Measurements from ENCODE around the gene TERB1. TPM values are rescaled to one million over a fixed set of nuclear protein-coding genes. Genes with fewer than 3 reads are reported as not detected.

TERB1 gene
- total RNA-seq, 2 experiments from 2014 or later = 0.47 TPM; not detected in 1

DNA sequence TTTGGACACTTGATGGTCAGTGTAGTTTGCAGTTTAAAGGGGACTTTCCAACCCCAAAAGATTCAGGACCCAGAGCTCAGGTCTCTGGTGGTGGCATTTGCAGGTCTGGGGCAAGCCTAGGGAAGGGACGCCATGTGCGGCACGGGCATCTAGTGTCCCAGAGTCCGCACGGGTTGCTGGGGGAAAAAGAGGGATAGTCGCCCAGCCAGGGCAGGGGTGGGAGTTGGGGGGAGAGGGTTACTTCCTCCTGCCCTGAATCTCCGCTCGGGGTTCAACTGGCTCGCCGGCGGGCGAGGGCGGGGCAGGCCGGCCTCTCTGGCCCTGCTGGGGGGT lies 42.6 kb upstream of the TERB1 start:
- Mint-ChIP-seq H3K27ac (no peak overlapping the region), H3K27me3 (peaks cover 55% of the 10 kb centered on the region), H3K4me3 (no peak overlapping the region), H3K4me1 (peaks cover 20% of the 10 kb centered on the region), H3K9me3 (ENCODE audit: low read depth) (no peaks in the 10 kb centered on the region), H3K36me3 (no peaks in the 10 kb centered on the region)
- no peak for ATAC-seq
- CTCF ChIA-PET = interaction anchor here (2.5 to 5.4 kb wide), 2 partner anchors 14 to 24 kb away, joined by 12 to 47 read pairs; partner anchors contain the start of gene NAE1
- DNase-seq = no peak

GRCh38 chr16:66843191-66843590 lies 41.8 kb upstream of the TERB1 start:
- CTCF ChIA-PET = interaction anchor here (2.5 to 5.4 kb wide), 2 partner anchors 13 to 25 kb away, joined by 12 to 47 read pairs; partner anchors contain the start of gene NAE1

GRCh38 chr16:66842765-66843164 lies 41.4 kb upstream of the TERB1 start:
- ATAC-seq = no peak

More at GRCh38 chr16:66843191-66843590, 41.8 kb upstream of the TERB1 start:
- ATAC-seq (no peak), DNase-seq (peak; percentile 31)
- Mint-ChIP-seq H3K27ac (no peak overlapping the region), H3K4me1 (peaks cover 16% of the 10 kb centered on the region), H3K27me3 (peaks cover 63% of the 10 kb centered on the region), H3K9me3 (ENCODE audit: low read depth) (no peaks in the 10 kb centered on the region), H3K36me3 (no peaks in the 10 kb centered on the region), H3K4me3 (no peak overlapping the region)

DNA sequence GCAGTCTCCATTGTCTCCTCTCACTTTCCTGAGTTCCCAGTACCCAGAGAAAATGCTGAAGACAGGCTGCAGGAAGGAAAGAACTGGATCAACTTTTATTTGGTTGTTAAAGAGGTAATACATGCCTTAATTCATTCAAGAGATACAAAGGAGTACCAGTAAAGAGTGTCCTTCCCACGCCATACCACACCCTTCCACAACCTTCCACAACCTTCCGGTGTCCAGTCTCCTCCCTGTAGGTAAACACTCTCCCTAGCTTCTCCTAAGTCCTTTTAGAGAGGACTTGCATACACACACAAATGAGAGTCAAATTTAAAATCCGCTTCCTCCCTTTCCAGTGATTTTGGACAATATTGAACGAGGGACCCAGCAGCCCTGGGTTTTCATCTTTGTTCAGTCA lies 40.0 kb upstream of the TERB1 start:
- no peak for ATAC-seq
- H3K27ac Mint-ChIP-seq = no peak overlapping the region
- H3K4me1 Mint-ChIP-seq = peaks cover 9% of the 10 kb centered on the region
- H3K4me3 Mint-ChIP-seq = no peak overlapping the region
- peak; percentile 30 for DNase-seq
- H3K36me3 Mint-ChIP-seq = no peaks in the 10 kb centered on the region
- CTCF ChIA-PET = interaction anchor here (1.1 to 5.4 kb wide), 3 partner anchors 11 to 88 kb away, joined by 3 to 47 read pairs (median 4); partner anchors contain the start of gene NAE1
- H3K27me3 Mint-ChIP-seq = peaks cover 71% of the 10 kb centered on the region
- H3K9me3 Mint-ChIP-seq (ENCODE audit: low read depth) = no peaks in the 10 kb centered on the region

More at GRCh38 chr16:66842765-66843164, 41.4 kb upstream of the TERB1 start:
- no peak overlapping the region for H3K27ac Mint-ChIP-seq
- H3K4me1 Mint-ChIP-seq = peaks cover 13% of the 10 kb centered on the region
- no peaks in the 10 kb centered on the region for H3K36me3 Mint-ChIP-seq
- H3K27me3 Mint-ChIP-seq = peaks cover 65% of the 10 kb centered on the region
- H3K9me3 Mint-ChIP-seq (ENCODE audit: low read depth) = no peaks in the 10 kb centered on the region
- H3K4me3 Mint-ChIP-seq = no peak overlapping the region
- CTCF ChIA-PET = interaction anchor here (1.1 to 5.4 kb wide), 3 partner anchors 12 to 30 kb away, joined by 3 to 47 read pairs (median 12); partner anchors contain the start of gene NAE1
- peak; percentile 34 for DNase-seq

DNA sequence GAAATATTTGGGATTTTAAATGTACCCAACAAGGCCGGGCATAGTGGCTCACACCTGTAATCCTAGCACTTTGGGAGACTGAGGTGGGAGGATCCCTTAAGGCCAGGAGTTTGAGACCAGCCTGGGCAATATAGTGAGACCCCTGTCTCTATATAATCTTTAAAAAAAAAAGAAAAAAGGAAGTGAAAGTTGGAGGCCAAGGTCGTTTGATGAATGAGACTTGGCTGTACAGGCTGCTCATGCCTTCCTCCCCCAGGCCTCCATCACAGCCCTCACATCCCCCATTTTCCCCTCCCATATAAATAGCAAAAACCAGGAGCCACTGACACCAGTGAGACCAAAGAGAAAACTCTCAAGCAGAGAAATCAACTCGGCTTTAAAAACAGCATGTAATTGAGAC lies 39.5 kb upstream of the TERB1 start:
- H3K9me3 Mint-ChIP-seq (ENCODE audit: low read depth) = no peaks in the 10 kb centered on the region
- CTCF ChIA-PET = interaction anchor here (5.4 kb wide), 1 partner anchor 11 kb away, joined by 47 read pairs; the partner anchor contains the start of gene NAE1
- H3K4me1 Mint-ChIP-seq = peaks cover 9% of the 10 kb centered on the region
- DNase-seq = no peak
- no peak overlapping the region for H3K27ac Mint-ChIP-seq
- ATAC-seq = no peak
- H3K27me3 Mint-ChIP-seq = peaks cover 66% of the 10 kb centered on the region
- no peaks in the 10 kb centered on the region for H3K36me3 Mint-ChIP-seq
- no peak overlapping the region for H3K4me3 Mint-ChIP-seq

GRCh38 chr16:66834746-66835145 lies 33.4 kb upstream of the TERB1 start:
- Mint-ChIP-seq H3K36me3 (no peaks in the 10 kb centered on the region), H3K4me1 (peaks cover 11% of the 10 kb centered on the region), H3K27me3 (peaks cover 26% of the 10 kb centered on the region), H3K4me3 (no peak overlapping the region), H3K9me3 (ENCODE audit: low read depth) (no peaks in the 10 kb centered on the region), H3K27ac (no peak overlapping the region)
- CTCF ChIA-PET = interaction anchor here (0.6 to 8.7 kb wide), 4 partner anchors 9 to 45 kb away, joined by 3 to 160 read pairs (median 4); partner anchors contain the start of gene PDP2
- ATAC-seq (no peak), DNase-seq (peak; percentile 19)

DNA sequence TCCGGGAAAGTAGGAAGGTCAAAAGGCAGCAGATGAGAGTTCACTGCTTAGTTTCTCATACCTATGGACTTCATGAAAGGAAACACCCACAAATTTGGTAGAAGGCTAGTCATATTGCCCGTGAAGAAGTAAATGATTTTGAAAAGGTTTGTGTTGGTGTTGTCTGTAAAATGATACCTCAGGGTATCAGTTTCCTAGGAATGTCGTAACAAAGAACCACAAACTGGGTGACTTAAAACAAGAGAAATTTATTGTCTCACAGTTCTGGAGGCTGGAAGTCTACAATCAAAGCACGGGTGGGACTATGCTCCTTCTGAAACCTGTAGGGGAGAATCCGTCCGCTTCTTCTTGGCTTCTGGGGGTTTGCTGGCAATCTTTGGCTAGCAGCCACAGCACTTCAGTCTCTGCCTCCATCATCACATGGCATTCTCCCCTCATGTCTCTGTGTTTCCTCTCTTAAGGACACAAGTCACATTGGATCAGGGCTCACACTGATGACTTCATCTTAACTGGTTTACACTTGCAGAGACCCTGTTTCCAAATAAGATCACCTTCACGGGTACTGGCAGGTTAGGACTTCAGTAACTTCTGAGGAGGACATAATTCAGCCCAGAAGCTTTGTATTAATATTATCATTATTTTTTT lies 31.4 kb upstream of the TERB1 start:
- Mint-ChIP-seq H3K9me3 (ENCODE audit: low read depth) (no peaks in the 10 kb centered on the region), H3K36me3 (peaks cover 4% of the 10 kb centered on the region), H3K4me3 (no peak overlapping the region), H3K27me3 (peaks cover 8% of the 10 kb centered on the region), H3K4me1 (peaks cover 29% of the 10 kb centered on the region), H3K27ac (no peak overlapping the region)
- no peak for DNase-seq
- no peak for ATAC-seq
- CTCF ChIA-PET = interaction anchor here (4.4 to 8.7 kb wide), 3 partner anchors 11 to 41 kb away, joined by 47 to 160 read pairs (median 63); partner anchors contain the start of gene CA7

- peaks cover 33% of the 10 kb centered on the region for H3K4me1 Mint-ChIP-seq
Observed at GRCh38 chr16:66832190-66832589, 30.8 kb upstream of the TERB1 start.

GRCh38 chr16:66830422-66831404 lies 29.3 kb upstream of the TERB1 start, which contains the start of gene NAE1:
Gene NAE1 (minus strand): TSS chr16:66830976. CDS start chr16:66830899, 77 bp downstream.
- ATAC-seq = peak; percentile 96
- H3K36me3 Mint-ChIP-seq = peaks cover 15% of the 10 kb centered on the region
- H3K4me1 Mint-ChIP-seq = peaks cover 40% of the 10 kb centered on the region
- no peaks in the 10 kb centered on the region for H3K27me3 Mint-ChIP-seq
- DNase-seq = peak; percentile 90
- H3K27ac Mint-ChIP-seq = peak within 1 kb of the TSS; percentile 71
- peak within 1 kb of the TSS; percentile 71 for H3K4me3 Mint-ChIP-seq
- CTCF ChIA-PET = interaction anchor here (0.6 to 8.7 kb wide), 52 partner anchors 8 to 616 kb away, joined by 3 to 160 read pairs (median 6); partner anchors contain the start of genes CA7, CMTM3, DYNC1LI2 and PDP2
- H3K9me3 Mint-ChIP-seq (ENCODE audit: low read depth) = no peaks in the 10 kb centered on the region

More at GRCh38 chr16:66832190-66832589, 30.8 kb upstream of the TERB1 start:
- Mint-ChIP-seq H3K4me3 (no peak overlapping the region), H3K27ac (no peak overlapping the region), H3K36me3 (peaks cover 8% of the 10 kb centered on the region), H3K27me3 (peaks cover 4% of the 10 kb centered on the region), H3K9me3 (ENCODE audit: low read depth) (no peaks in the 10 kb centered on the region)
- CTCF ChIA-PET = interaction anchor here (2.1 to 8.7 kb wide), 11 partner anchors 11 to 426 kb away, joined by 8 to 160 read pairs (median 23); partner anchors contain the start of genes CA7, DYNC1LI2 and PDP2
- DNase-seq (no peak), ATAC-seq (no peak)

GRCh38 chr16:66824006-66824405 lies 22.6 kb upstream of the TERB1 start:
- Mint-ChIP-seq H3K27me3 (no peaks in the 10 kb centered on the region), H3K4me1 (peaks cover 26% of the 10 kb centered on the region), H3K4me3 (no peak overlapping the region), H3K27ac (no peak overlapping the region), H3K9me3 (ENCODE audit: low read depth) (no peaks in the 10 kb centered on the region), H3K36me3 (peaks cover 43% of the 10 kb centered on the region)
- CTCF ChIA-PET = interaction anchor here (1.1 to 2.9 kb wide), 4 partner anchors 44 to 98 kb away, joined by 3 to 24 read pairs (median 5); no protein-coding TSS in a partner anchor
- ATAC-seq (no peak), DNase-seq (no peak)

GRCh38 chr16:66814734-66815133 lies 13.3 kb upstream of the TERB1 start:
- ATAC-seq (no peak), DNase-seq (no peak)
- H3K4me3 Mint-ChIP-seq = no peak overlapping the region
- no peaks in the 10 kb centered on the region for H3K9me3 Mint-ChIP-seq (ENCODE audit: low read depth)
- H3K4me1 Mint-ChIP-seq = no peaks in the 10 kb centered on the region
- CTCF ChIA-PET = interaction anchor here (1.4 to 6.7 kb wide), 4 partner anchors 16 to 164 kb away, joined by 3 to 42 read pairs (median 8); partner anchors contain the start of gene NAE1
- no peaks in the 10 kb centered on the region for H3K27me3 Mint-ChIP-seq
- peak overlapping the region; percentile 4 for H3K27ac Mint-ChIP-seq
- peaks cover 42% of the 10 kb centered on the region for H3K36me3 Mint-ChIP-seq

GRCh38 chr16:66811043-66811442 lies 9.7 kb upstream of the TERB1 start:
- H3K4me3 Mint-ChIP-seq = no peak overlapping the region
- no peaks in the 10 kb centered on the region for H3K27me3 Mint-ChIP-seq
- peaks cover 41% of the 10 kb centered on the region for H3K36me3 Mint-ChIP-seq
- no peaks in the 10 kb centered on the region for H3K4me1 Mint-ChIP-seq
- no peak overlapping the region for H3K27ac Mint-ChIP-seq
- CTCF ChIA-PET = interaction anchor here (0.9 to 6.7 kb wide), 2 partner anchors 12 to 20 kb away, joined by 4 to 42 read pairs; partner anchors contain the start of gene NAE1
- H3K9me3 Mint-ChIP-seq (ENCODE audit: low read depth) = no peaks in the 10 kb centered on the region
- ATAC-seq = no peak
- DNase-seq = no peak
